Colonic mucosa (tissue), 4 donors: ENCODE data around the gene LARP4B. TPM values are rescaled to one million over a fixed set of nuclear protein-coding genes. Genes with fewer than 3 reads are reported as not detected.

Source experiments
- DNase-seq: peaks from one replicate; pipeline ENCODE4 v3.0.0-alpha.2; 2020
- H3K27ac ChIP-seq: fragments of 200-600 bp; one replicate; pipeline ENCODE4 v1.8.0; 2021
- H3K27me3 ChIP-seq: fragments of 200-600 bp; one replicate; pipeline ENCODE4 v1.8.0; 2021
- H3K36me3 ChIP-seq: fragments of 200-600 bp; one replicate; pipeline ENCODE4 v1.8.0; 2021
- H3K4me1 ChIP-seq: fragments of 200-600 bp; one replicate; pipeline ENCODE4 v1.8.0; 2021; ENCODE audit warnings: mild to moderate bottlenecking
- H3K4me3 ChIP-seq: fragments of 200-600 bp; one replicate; pipeline ENCODE4 v1.8.0; 2021
- H3K9ac ChIP-seq, 2 donors: one replicate each; pipeline ENCODE4 v1.7.0; 2013; ENCODE audit warnings: control low read depth in 2 of 2, low read depth in 2 of 2, low read length in 2 of 2
- H3K9me3 ChIP-seq: fragments of 200-600 bp; one replicate; pipeline ENCODE4 v1.8.0; 2021
- intact Hi-C: fragments of 100-400 bp; cut with DNase I; formaldehyde crosslinking; loops from one replicate; pipeline ENCODE4 v1.14.1; 2022
- total RNA-seq, 2 donors: library from RNA; stranded (reverse); fragmentation: NEBNext Ultra II Directional in 1 of 2; extraction: Animal tissue kit (Norgen Biotek cat#: 25700) in 1 of 2; gene quantifications; one replicate each; pipeline ENCODE4 v1.2.1, GENCODE V29; 2021
- TF ChIP-seq, protein P1 (sequence below): fragments of 200-600 bp; IDR thresholded peaks from one replicate; pipeline ENCODE4 v1.8.0; 2022; ENCODE audit warnings: antibody characterized with exemption, mild to moderate bottlenecking
- donor health status: healthy.
- donor health status: DM: no; HTN: no; CAD: no.
- donor health status: DM: no; HTN: no; CAD: no.

Gene LARP4B
- total RNA-seq, 2 donors from 2014 or later = 129 to 136 TPM

DNA sequence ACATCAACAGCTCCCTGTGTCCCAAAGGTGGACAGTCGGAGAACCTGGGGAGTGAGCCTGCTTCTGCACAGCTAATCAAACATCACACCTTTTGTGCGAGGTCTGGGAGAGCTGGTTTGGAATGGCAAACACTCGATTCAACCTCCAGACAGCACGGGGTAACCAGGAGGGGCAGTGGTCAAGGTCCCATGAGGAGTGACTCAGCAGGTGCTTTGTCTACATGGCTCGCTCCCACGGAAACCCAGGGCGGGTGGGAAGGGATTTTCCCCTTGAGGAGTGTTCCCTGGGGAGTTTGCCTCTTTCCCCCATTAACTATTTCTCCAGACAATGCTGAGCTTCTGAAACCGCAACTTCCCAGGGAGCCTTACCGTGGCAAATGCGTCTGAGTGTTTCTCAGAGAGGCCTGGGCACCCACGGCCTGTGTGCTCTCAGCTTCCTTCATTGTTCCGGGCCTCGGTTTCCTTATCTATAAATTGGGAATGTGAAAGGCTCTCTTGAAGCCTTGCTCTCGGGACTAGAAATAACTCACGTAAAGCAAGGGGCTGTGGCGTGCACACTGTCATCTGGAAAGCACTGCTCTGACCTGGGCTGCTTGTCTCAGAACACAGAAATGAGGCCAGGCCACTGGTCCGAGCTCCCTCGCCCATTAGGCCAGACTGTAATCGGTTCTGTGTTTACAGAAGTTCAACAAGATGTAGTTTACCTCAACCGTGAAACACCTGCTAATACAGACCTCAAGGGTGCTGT lies 42.7 kb upstream of the LARP4B start:
- H3K27ac ChIP-seq = no peak overlapping the region
- intact Hi-C loops = no loop called here
- H3K27me3 ChIP-seq = no peaks in the 10 kb centered on the region
- no peaks in the 10 kb centered on the region for H3K36me3 ChIP-seq
- no peak overlapping the region for H3K4me3 ChIP-seq
- TF ChIP-seq, protein P1, sequence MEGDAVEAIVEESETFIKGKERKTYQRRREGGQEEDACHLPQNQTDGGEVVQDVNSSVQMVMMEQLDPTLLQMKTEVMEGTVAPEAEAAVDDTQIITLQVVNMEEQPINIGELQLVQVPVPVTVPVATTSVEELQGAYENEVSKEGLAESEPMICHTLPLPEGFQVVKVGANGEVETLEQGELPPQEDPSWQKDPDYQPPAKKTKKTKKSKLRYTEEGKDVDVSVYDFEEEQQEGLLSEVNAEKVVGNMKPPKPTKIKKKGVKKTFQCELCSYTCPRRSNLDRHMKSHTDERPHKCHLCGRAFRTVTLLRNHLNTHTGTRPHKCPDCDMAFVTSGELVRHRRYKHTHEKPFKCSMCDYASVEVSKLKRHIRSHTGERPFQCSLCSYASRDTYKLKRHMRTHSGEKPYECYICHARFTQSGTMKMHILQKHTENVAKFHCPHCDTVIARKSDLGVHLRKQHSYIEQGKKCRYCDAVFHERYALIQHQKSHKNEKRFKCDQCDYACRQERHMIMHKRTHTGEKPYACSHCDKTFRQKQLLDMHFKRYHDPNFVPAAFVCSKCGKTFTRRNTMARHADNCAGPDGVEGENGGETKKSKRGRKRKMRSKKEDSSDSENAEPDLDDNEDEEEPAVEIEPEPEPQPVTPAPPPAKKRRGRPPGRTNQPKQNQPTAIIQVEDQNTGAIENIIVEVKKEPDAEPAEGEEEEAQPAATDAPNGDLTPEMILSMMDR = no peak
- H3K9ac ChIP-seq = no peak overlapping the region
- DNase-seq = no peak
- no peaks in the 10 kb centered on the region for H3K9me3 ChIP-seq
- no peaks in the 10 kb centered on the region for H3K4me1 ChIP-seq

DNA sequence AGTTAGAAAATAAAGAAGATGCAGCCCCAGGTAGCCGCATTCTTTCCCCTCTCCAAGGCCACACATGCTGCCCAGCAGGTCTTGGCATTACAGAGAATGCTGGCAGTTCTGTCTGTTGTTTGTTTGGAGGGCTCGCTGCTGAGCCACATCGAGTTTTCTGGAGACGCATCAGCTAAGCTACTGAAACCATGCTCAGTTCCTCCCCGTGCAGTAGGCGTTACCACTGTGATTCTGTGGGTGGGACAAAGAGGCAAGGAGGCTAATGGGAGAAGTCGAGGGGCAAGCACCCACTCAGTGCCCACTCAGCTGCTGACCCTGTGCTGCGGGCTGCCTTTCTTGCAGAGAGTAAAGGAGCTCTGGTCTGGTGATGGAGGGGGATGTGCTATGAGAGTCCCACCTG lies 41.3 kb upstream of the LARP4B start:
- TF ChIP-seq, protein P1 = no peak
- Histone ChIP-seq H3K27ac (no peak overlapping the region), H3K4me1 (no peaks in the 10 kb centered on the region), H3K27me3 (no peaks in the 10 kb centered on the region), H3K9me3 (no peaks in the 10 kb centered on the region), H3K36me3 (no peaks in the 10 kb centered on the region), H3K9ac (no peak overlapping the region), H3K4me3 (no peak overlapping the region)
- DNase-seq = no peak
- intact Hi-C loops = no loop called here

GRCh38 chr10:971613-972012 lies 40.1 kb upstream of the LARP4B start:
- Histone ChIP-seq H3K4me3 (no peak overlapping the region), H3K27me3 (no peaks in the 10 kb centered on the region), H3K36me3 (no peaks in the 10 kb centered on the region), H3K9ac (no peak overlapping the region), H3K9me3 (no peaks in the 10 kb centered on the region), H3K4me1 (no peaks in the 10 kb centered on the region), H3K27ac (no peak overlapping the region)
- intact Hi-C loops = no loop called here
- peak; percentile 43 for DNase-seq
- TF ChIP-seq, protein P1 = no peak

GRCh38 chr10:971150-971542 lies 39.6 kb upstream of the LARP4B start:
- no peaks in the 10 kb centered on the region for H3K9me3 ChIP-seq
- H3K27ac ChIP-seq = no peak overlapping the region
- TF ChIP-seq, protein P1 = no peak
- H3K4me3 ChIP-seq = no peak overlapping the region
- H3K4me1 ChIP-seq = no peaks in the 10 kb centered on the region
- no peaks in the 10 kb centered on the region for H3K36me3 ChIP-seq
- H3K9ac ChIP-seq = no peak overlapping the region
- H3K27me3 ChIP-seq = no peaks in the 10 kb centered on the region
- intact Hi-C loops = no loop called here
- no peak for DNase-seq

DNA sequence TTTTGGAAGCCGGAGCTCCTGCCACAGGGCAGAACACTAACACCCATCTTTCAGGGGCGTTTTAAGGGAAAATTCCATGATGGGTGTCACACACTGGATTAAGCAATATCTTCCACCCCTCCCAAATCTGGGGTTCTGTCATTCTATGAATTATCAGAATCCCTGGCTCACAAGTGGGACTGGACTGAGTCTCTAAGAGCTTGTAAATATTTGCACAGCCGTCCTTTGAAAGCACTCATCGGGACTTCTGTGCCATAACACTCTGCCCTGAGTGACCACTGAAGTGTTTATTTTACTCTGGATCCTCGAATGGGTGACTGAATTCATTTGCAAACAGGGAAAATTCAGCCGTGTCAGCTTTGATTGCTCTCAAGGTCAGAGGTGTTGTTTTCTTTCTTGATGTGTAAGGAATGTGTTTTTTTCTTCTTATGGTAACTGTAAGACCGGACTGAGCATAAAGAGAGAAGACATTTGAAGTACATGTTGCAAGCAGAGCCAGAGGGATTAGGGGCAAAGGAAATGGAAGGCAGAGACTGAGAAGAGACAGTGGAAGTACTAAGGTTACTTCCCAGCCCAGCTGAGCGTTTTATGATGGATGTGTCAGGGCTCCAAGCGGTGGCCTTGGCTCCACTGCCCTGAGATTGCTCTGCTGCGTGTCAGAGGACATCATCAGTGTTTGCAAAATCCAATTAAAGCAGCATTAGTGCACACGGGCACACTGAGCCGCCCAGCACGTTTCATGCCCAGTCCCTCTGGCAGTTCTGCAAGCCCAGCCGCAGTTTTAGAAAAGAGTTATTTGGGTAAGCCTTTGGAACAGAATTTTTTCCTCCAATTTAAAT lies 39.0 kb upstream of the LARP4B start:
- no peaks in the 10 kb centered on the region for H3K4me1 ChIP-seq
- DNase-seq = peak; percentile 27
- H3K36me3 ChIP-seq = no peaks in the 10 kb centered on the region
- TF ChIP-seq, protein P1 = no peak
- no peaks in the 10 kb centered on the region for H3K9me3 ChIP-seq
- H3K9ac ChIP-seq = no peak overlapping the region
- H3K27ac ChIP-seq = no peak overlapping the region
- no peak overlapping the region for H3K4me3 ChIP-seq
- intact Hi-C loops = no loop called here
- H3K27me3 ChIP-seq = no peaks in the 10 kb centered on the region
